IMR-90 (cell line): ENCODE data around the gene LMO1.

ENCODE experiments used
- BHLHE40 ChIP-seq: fragments of 150-350 bp; IDR thresholded peaks from 2 replicates; pipeline ENCODE4 v1.6.1; 2016; ENCODE audit warnings: mild to moderate bottlenecking, low read depth, low read length
- CEBPB ChIP-seq: IDR thresholded peaks from 2 replicates; pipeline ENCODE4 v1.6.1; 2012; ENCODE audit warnings: low read depth, low read length, improper control_type of control experiment
- CTCF ChIP-seq: conservative IDR thresholded peaks from 2 replicates; pipeline ENCODE4 v1.5.1; 2012; ENCODE audit warnings: mild to moderate bottlenecking, low read depth, low read length, improper control_type of control experiment
- ELK1 ChIP-seq: fragments of 150-350 bp; IDR thresholded peaks from 2 replicates; pipeline ENCODE4 v1.6.1; 2016; ENCODE audit warnings: low read depth, mild to moderate bottlenecking, low read length, moderate library complexity, borderline replicate concordance
- MAFK ChIP-seq: IDR thresholded peaks from 2 replicates; pipeline ENCODE4 v1.6.1; 2012; ENCODE audit warnings: low read depth, low read length, improper control_type of control experiment
- MAZ ChIP-seq: IDR thresholded peaks from 2 replicates; pipeline ENCODE4 v1.6.1; 2012; ENCODE audit warnings: low read depth, mild to moderate bottlenecking, low read length, improper control_type of control experiment, moderate library complexity, borderline replicate concordance
- NFE2L2 ChIP-seq: fragments of 150-350 bp; IDR thresholded peaks from 2 replicates; pipeline ENCODE4 v1.6.1; 2016; ENCODE audit warnings: low read depth, mild to moderate bottlenecking, low read length
- POLR2A ChIP-seq: IDR thresholded peaks from 2 replicates; pipeline ENCODE4 v1.6.1; 2012; ENCODE audit warnings: mild to moderate bottlenecking, low read depth, low read length
- RAD21 ChIP-seq: IDR thresholded peaks from 2 replicates; pipeline ENCODE4 v1.6.1; 2012; ENCODE audit warnings: low read length, improper control_type of control experiment
- RCOR1 ChIP-seq: IDR thresholded peaks from 2 replicates; pipeline ENCODE4 v1.6.1; 2012; ENCODE audit warnings: mild to moderate bottlenecking, low read length, improper control_type of control experiment; ENCODE audit not compliant: insufficient replicate concordance
- RFX5 ChIP-seq: IDR thresholded peaks from 2 replicates; pipeline ENCODE4 v1.8.0; 2012; ENCODE audit warnings: low read depth, mild to moderate bottlenecking, low read length, moderate library complexity

DNA sequence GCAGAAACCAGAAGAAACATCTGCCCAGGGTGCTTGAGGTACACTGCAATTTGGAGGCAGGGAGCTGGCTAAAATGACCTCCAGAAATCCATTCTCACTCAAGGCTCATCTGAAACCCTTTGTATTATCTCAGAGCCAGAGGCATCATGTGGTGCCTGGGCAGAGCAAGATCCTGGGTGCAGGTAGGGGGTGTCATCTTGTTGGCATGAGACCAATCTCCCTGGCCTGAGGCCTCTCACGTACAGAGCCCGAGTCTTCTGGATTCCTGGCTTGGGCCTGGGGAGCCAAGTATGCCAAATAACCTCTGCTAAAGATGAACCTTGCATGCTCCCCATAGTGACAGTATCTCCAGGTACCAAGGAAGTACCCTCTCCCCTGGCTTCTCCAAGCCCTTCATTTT is 2.4 kb downstream of the LMO1 start:
- TF ChIP-seq CTCF: no peak
- no peak for TF ChIP-seq MAFK
- TF ChIP-seq POLR2A: no peak
- TF ChIP-seq RFX5: no peak
- TF ChIP-seq CEBPB: no peak
- TF ChIP-seq RAD21: no peak
- TF ChIP-seq RCOR1: no peak
- TF ChIP-seq NFE2L2: no peak
- TF ChIP-seq BHLHE40: no peak
- no peak for TF ChIP-seq MAZ
- no peak for TF ChIP-seq ELK1
